ENCODE results near the gene DRC7.
"Not testable (repeated sequence)": the region's sequence is repeated elsewhere in the genome, so short reads cannot be mapped to it uniquely, and the experiment has no call there.

The DRC7 gene

GRCh38 chr16:57728336-57729181 is 34.0 kb downstream of the DRC7 start:
- no peak overlapping the region for H3K4me3 ChIP-seq (ENCODE audit: low read depth, low read length)
- H3K27me3 ChIP-seq (ENCODE audit: insufficient read depth, low read depth, severe bottlenecking), result no peaks in the 10 kb centered on the region
- DNase-seq, result no peak
- no peaks in the 10 kb centered on the region for H3K9me3 ChIP-seq (ENCODE audit: severe bottlenecking)
- H3K36me3 ChIP-seq, result no peaks in the 10 kb centered on the region
- no peak overlapping the region for H3K27ac ChIP-seq
- no peak for TF ChIP-seq CTCF (IDR thresholded peaks at IDR 0.05; ENCODE audit: low read depth, low read length)

GRCh38 chr16:57729182-57729484 is 34.5 kb downstream of the DRC7 start:
- Histone ChIP-seq H3K9me3 (ENCODE audit: severe bottlenecking) (no peaks in the 10 kb centered on the region), H3K27me3 (ENCODE audit: insufficient read depth, low read depth, severe bottlenecking) (no peaks in the 10 kb centered on the region), H3K4me3 (ENCODE audit: low read depth, low read length) (no peak overlapping the region), H3K27ac (no peak overlapping the region), H3K36me3 (no peaks in the 10 kb centered on the region)
- no peak for TF ChIP-seq CTCF (IDR thresholded peaks at IDR 0.05; ENCODE audit: low read depth, low read length)
- no peak for DNase-seq

GRCh38 chr16:57729852-57730251 is 35.2 kb downstream of the DRC7 start:
- H3K9me3 ChIP-seq (ENCODE audit: severe bottlenecking); H3K36me3 ChIP-seq; H3K4me3 ChIP-seq (ENCODE audit: low read depth, low read length); DNase-seq; H3K27ac ChIP-seq; H3K27me3 ChIP-seq (ENCODE audit: insufficient read depth, low read depth, severe bottlenecking): not testable (repeated sequence)

- Histone ChIP-seq H3K27me3 (ENCODE audit: insufficient read depth, low read depth, severe bottlenecking) (no peaks in the 10 kb centered on the region), H3K9me3 (ENCODE audit: severe bottlenecking) (no peaks in the 10 kb centered on the region), H3K4me3 (ENCODE audit: low read depth, low read length) (no peak overlapping the region), H3K27ac (no peak overlapping the region), H3K36me3 (peaks cover 4% of the 10 kb centered on the region; the same call in 1 of the 2 replicates)
- TF ChIP-seq CTCF (IDR thresholded peaks at IDR 0.05; ENCODE audit: low read depth, low read length), result no peak
- no peak for DNase-seq
Observed at GRCh38 chr16:57730771-57731730, 36.4 kb downstream of the DRC7 start.

GRCh38 chr16:57732037-57732436 is 37.4 kb downstream of the DRC7 start:
- no peaks in the 10 kb centered on the region for H3K27me3 ChIP-seq (ENCODE audit: insufficient read depth, low read depth, severe bottlenecking)
- DNase-seq, result no peak
- no peaks in the 10 kb centered on the region for H3K9me3 ChIP-seq (ENCODE audit: severe bottlenecking)
- no peak overlapping the region for H3K4me3 ChIP-seq (ENCODE audit: low read depth, low read length)
- TF ChIP-seq CTCF (IDR thresholded peaks at IDR 0.05; ENCODE audit: low read depth, low read length), result no peak
- H3K36me3 ChIP-seq, result peaks cover 5% of the 10 kb centered on the region
- no peak overlapping the region for H3K27ac ChIP-seq

GRCh38 chr16:57732714-57733113 is 38.1 kb downstream of the DRC7 start:
- Histone ChIP-seq H3K4me3 (ENCODE audit: low read depth, low read length) (no peak overlapping the region), H3K9me3 (ENCODE audit: severe bottlenecking) (no peaks in the 10 kb centered on the region), H3K36me3 (peaks cover 9% of the 10 kb centered on the region), H3K27ac (no peak overlapping the region), H3K27me3 (ENCODE audit: insufficient read depth, low read depth, severe bottlenecking) (no peaks in the 10 kb centered on the region)
- no peak for TF ChIP-seq CTCF (IDR thresholded peaks at IDR 0.05; ENCODE audit: low read depth, low read length)
- DNase-seq, result no peak

Data from WERI-Rb-1 (cell line).